Measurements from ENCODE around the gene OSBPL1A.

DNA sequence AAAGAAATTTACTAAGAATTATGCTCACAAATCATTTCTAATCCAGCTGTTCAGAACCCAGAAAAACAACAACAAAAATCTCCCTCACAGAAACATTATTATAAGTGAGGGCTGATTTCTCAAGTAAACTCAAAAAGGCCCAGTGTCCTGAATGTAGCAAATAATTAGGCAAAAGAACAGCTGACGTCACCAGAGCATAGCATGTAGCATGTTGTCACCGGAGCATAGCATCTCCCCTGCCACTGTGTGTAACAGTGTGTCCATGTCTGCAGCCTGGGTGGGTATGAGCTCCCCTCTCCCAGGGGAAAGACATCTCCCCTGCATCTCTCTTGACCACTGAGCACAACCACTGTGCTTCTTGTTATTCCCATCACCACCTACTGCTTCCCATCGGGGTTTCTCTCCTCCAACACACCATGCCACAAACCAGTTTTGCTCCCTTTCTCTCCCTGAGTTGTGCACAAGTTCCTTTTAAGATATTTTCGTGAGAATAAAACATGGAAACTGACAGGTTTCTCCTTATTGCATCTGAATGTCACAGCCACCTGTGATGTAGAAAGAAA lies 132.0 kb downstream of the OSBPL1A start:
- TF ChIP-seq, protein P1, sequence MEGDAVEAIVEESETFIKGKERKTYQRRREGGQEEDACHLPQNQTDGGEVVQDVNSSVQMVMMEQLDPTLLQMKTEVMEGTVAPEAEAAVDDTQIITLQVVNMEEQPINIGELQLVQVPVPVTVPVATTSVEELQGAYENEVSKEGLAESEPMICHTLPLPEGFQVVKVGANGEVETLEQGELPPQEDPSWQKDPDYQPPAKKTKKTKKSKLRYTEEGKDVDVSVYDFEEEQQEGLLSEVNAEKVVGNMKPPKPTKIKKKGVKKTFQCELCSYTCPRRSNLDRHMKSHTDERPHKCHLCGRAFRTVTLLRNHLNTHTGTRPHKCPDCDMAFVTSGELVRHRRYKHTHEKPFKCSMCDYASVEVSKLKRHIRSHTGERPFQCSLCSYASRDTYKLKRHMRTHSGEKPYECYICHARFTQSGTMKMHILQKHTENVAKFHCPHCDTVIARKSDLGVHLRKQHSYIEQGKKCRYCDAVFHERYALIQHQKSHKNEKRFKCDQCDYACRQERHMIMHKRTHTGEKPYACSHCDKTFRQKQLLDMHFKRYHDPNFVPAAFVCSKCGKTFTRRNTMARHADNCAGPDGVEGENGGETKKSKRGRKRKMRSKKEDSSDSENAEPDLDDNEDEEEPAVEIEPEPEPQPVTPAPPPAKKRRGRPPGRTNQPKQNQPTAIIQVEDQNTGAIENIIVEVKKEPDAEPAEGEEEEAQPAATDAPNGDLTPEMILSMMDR (IDR thresholded peaks at IDR 0.05; ENCODE audit: low read depth, low read length) = no peak
- TF ChIP-seq EZH2phosphoT487 (IDR thresholded peaks at IDR 0.05; ENCODE audit: low read depth) = no peak

All from OCI-LY3 (cell line).